HG02852 (cell line): Measurements from ENCODE around the gene NREP.

ENCODE experiments used
- ATAC-seq: cut with Tn5 transposase; IDR thresholded peaks from one replicate; pipeline ENCODE4 v1.9.1; 2021; ENCODE audit warnings: mild to moderate bottlenecking, moderate library complexity; ENCODE audit not compliant: unreplicated experiment

Gene NREP

GRCh38 chr5:111699324-111699723 is 57.7 kb downstream of the NREP start:
- ATAC-seq = no peak

GRCh38 chr5:111697881-111698757 is 58.9 kb downstream of the NREP start:
- no peak for ATAC-seq

GRCh38 chr5:111697215-111697614 is 59.8 kb downstream of the NREP start:
- no peak for ATAC-seq

GRCh38 chr5:111695991-111696390 is 61.0 kb downstream of the NREP start:
- no peak for ATAC-seq

- ATAC-seq = no peak
Measured at GRCh38 chr5:111694133-111694532, 62.9 kb downstream of the NREP start.

GRCh38 chr5:111691914-111692313 is 65.1 kb downstream of the NREP start:
- no peak for ATAC-seq

- no peak for ATAC-seq
Measured at GRCh38 chr5:111691508-111691907, 65.5 kb downstream of the NREP start.

- ATAC-seq = no peak
Measured at GRCh38 chr5:111689357-111689935, 67.5 kb downstream of the NREP start.

GRCh38 chr5:111685969-111686368 is 71.0 kb downstream of the NREP start:
- ATAC-seq = no peak

GRCh38 chr5:111682641-111683040 is 74.4 kb downstream of the NREP start:
- ATAC-seq = no peak

GRCh38 chr5:111682121-111682520 is 74.9 kb downstream of the NREP start:
- ATAC-seq = no peak

GRCh38 chr5:111681414-111682120 is 75.4 kb downstream of the NREP start:
- ATAC-seq = no peak

GRCh38 chr5:111680737-111681413 is 76.1 kb downstream of the NREP start:
- no peak for ATAC-seq

GRCh38 chr5:111679611-111680010 is 77.4 kb downstream of the NREP start:
- no peak for ATAC-seq
